ENCODE measurements around the gene PLPP4.

PLPP4 gene

DNA sequence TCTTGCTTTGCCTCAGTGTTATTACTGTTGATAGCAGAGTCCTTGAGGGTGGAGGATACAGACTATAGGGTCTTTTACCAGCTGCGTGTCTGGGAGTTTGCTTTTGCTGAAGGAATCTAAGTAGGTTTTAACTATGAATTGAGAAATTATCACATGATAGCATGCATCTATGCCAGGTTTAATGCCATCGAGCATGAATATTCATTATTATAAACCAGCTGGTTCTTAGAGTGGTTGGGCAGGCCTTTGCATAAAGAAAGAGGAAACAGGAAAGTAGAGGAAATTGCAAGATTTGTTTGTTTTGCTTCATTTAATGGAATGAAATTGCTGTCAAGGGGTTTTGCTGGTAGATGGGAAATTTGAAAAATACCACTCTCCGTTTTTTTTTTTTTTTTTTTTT lies 70.7 kb downstream of the PLPP4 start:
- DNase-seq = no peak

- no peak for DNase-seq
Measured at GRCh38 chr10:120530699-120531098, 73.7 kb downstream of the PLPP4 start.

GRCh38 chr10:120538091-120538490 lies 81.1 kb downstream of the PLPP4 start:
- no peak for DNase-seq

DNA sequence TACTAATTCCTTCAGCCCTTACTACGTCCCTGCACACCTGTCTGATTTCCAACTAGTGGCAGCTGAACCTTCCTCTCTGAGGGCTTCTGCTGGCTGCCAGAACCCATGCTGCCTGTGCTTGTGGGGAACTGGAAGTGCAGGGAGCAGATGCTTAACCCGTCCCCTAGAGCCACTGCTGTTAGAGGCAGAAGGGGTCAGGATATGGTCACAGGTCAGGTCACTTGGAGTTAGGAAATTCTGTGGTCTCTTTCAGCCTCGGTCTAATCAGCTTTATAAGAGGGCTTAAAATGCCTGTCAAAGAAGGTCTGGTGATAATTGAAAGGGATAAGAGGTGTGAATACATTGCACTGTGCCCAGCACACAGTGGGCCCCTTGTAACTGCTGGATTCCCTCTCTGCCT lies 82.0 kb downstream of the PLPP4 start:
- DNase-seq = no peak

DNA sequence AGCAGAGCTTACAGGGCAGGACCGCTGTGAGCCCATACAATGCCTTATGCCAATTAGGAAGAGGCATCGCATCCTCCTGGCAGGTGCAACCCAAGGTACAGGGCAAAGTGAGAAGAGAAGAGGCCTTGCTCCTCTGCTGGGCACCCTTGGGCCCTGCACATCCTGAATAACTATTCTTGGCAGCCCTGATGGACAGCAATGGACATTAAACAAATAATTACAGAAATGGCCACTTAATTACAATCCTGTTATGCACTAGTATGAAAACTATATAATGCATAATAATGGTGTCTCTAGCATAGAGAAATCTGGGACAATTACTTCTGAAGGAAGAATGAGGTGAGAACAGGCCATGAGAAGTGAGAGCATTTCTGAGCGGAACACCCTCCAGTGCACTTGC lies 83.5 kb downstream of the PLPP4 start:
- DNase-seq = no peak

DNA sequence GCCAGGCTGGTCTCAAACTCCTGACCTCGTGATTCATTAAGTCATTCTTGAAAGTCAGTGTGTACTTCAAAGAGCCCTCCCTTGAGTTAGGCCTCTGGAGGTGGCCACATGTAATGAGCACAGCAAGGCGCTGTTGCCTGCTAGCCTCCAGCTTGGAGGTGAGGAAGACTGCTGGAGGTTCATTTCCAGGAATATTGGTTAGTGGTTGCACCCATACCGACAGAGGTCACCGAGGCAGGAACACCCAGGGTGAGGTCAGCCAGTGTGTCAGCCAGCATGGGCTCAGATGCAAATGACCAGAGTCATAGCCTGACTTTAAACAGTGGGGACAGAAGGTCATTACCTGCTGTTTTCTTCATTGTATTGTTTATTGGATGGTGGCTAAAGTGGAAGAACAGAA lies 85.0 kb downstream of the PLPP4 start:
- DNase-seq = no peak

DNA sequence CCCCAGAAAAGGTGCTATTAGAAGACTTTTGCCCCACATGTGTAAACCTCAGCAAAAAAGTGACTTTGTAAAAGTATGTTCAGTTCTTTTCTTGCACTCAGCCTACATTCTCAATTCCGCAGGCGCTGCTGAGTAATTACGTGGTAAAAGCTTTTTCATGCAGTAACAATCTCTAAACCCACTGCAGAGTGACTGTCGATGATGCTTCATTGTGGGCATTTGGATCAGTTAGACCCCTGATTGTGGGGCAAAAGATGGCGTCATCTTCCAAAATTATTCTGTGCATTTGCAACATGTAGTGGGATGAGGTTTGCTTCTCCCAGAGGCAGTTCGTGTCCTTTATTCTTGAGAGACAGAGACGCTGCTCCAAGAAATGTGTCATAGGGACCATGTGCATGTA lies 85.6 kb downstream of the PLPP4 start:
- no peak for DNase-seq

- DNase-seq = no peak
Measured at GRCh38 chr10:120543291-120543690, 86.3 kb downstream of the PLPP4 start.

DNA sequence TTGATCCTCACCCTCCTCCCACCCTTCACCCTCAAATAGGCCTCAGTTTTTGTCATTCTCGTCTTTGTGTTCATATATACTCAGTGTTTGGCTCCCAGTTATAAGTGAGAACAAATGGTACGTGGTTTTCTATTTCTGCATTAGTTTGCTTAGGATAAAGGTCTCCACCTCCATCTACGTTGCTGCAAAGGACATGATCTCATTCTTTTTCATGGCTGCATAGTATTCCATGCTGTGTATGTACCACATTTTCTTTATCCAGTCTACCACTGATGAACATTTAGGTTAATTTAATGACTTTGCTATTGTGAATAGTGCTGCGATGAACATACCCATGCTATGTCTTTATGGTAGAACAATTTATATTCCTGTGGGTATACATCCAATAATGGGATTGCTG lies 91.2 kb downstream of the PLPP4 start:
- no peak for DNase-seq

- DNase-seq = no peak
Measured at GRCh38 chr10:120552262-120552661, 95.2 kb downstream of the PLPP4 start.

- no peak for DNase-seq
Measured at GRCh38 chr10:120553911-120554310, 96.9 kb downstream of the PLPP4 start.

DNA sequence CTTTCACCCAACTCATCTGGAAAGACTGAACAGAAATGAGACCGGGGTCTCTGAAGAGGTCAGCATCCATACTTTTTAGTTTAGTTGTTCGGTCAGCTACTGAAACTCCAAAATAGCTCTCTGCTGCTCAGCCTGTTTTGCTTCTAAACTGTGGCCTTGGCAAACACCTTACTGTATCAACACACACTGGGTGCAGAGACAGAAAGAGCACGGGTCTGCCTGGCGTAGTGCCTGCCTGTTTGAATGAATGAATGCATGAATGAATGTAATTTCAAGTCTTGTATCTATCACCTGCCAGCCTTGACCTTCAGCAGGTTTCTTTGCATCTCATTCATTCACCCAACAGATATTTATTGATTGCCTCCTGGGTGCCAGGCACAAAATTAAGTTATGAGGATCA lies 98.4 kb downstream of the PLPP4 start:
- DNase-seq = no peak

DNA sequence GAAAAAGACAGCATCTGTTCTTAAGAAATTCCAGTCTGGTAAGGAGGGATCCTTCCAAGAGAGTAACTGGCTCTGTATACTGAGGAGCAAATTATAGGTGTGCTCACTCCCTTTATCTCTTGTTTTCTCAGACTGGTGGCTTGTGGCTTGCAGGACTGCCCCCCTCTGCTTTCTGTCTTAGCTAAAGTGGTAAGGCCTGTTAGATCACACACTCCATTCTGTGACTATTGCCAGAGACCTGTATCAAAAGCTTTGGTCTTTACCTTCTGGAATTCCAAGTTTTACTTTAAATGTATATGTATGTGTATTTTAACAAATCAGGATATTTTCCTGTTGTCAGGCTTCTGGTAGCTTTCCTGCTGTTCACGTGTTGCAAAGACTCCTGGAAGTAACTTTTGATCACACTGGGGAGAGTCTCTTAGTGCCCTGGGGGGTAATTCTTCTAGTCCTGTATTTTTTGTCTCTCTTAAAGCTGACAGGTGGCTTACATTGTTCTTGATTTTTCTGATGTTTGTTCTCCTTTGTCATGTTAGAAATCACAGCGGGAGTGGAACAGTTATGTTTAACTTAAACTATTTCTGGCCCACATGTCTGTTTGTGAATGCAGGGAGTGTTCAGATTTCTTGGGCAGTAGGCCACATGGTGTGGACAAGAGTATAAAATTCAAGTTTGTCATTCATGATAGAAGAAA lies 99.0 kb downstream of the PLPP4 start:
- no peak for DNase-seq

DNA sequence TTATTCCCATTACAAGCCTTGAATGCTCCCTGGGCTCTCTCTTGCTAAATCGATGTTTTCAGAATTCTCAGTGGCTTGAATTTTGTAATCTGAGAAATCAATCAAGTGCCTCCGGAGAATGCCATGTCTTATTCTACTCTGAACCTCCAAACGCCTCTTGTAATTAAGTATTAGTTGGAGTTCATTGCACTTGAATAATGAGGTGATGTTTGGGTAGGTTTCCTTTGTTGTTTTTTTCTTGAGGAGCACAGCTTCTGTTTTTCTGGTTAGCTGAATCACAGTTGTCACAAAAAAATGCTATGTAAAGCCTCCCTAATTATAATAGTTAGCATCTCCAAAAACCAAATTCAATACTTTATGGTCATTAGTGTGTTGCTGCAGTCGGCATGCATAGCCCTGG lies 100.3 kb downstream of the PLPP4 start:
- no peak for DNase-seq

DNA sequence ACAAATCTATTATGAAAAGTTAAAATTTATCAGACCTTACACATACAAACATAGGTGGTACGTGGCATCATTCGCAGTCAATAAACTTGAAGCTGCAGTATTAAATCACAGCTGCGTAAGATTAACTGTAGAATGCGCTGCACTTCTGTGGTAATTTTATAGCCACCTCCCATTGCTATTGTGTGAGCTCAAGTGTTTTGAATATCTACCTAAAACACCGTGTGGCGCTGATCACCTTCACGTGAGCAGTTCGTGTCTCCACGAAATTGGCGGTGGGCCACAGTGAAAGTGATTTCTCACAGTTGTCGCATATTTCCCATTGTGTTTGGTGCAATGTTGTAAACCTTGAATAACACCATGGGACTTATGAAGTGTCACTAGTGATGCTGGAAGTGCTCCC lies 102.8 kb downstream of the PLPP4 start:
- no peak for DNase-seq

DNA sequence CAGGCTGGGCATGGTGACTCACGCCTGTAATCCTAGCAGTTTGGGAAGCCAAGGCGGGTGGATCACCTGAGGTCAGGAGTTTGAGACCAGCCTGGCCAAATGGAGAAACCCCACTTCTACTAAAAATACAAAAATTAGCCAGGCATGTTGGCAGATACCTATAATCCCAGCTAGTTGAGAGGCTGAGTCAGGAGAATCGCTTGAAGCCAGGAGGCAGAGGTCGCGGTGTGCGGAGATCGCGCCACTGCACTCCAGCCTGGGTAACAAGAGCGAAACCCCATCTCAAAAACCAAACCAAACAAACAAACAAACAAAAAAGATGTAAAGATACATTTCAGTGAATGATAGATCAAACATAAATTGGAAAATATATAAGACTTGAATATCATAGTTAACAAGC lies 105.9 kb downstream of the PLPP4 start:
- no peak for DNase-seq

DNA sequence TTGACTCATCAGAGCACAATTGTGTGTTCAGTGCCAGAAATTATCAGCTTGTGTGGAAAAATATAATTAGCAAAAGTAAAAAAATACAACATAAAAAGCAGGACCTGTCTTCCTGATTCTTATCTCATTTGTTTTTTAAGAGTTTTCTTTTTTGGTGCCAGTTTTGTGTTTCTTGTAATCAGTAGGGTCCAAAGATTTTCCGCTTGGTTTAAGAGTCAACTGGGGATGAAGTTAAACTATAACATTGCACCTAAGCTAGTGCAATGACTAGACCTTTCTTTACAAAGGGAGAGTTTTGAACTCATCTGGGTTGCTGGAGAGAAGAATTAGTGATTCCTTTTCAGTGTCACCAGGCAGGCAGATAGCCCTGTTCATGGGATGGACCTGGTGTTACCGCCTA lies 113.4 kb downstream of the PLPP4 start:
- no peak for DNase-seq

DNA sequence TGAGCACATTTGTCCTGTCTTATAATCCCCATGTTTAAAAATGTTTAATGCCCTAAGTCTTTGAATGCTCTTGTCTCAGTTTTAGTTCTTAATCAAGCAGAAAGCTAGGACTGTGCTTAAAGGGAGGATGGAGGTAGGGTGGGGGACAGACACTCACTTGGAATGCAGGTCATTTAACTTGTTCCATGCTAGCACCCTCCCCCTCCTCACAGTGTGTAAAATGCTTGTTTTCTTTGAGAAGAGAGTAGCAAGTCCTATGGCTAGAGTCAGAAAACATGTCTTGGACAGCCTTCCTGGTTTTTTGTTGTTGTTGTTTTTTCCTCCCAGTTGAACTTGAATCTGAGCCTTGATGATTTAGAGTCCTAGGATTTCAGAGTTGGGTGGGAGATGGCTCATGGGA lies 114.2 kb downstream of the PLPP4 start:
- no peak for DNase-seq

DNA sequence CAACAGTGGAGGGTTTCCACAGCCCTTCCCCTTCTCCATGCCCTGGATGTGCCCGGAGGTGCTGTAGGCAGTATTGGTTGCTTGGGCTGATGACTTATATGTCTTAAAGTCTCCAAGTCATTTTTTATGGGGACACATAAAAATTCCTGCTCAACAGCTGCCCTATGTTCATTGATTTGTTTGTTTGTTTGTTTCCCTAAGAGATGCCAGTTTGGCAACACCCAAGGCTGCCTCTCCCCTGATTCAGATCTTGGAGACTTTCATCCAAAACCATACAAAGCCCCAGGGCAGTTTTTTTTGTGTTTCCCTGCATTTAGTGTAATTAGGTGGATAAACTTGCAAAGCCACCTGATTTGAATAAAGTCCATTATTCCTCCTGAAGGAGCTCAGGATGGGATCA lies 115.3 kb downstream of the PLPP4 start:
- DNase-seq = no peak

GRCh38 chr10:120573355-120573754 lies 116.3 kb downstream of the PLPP4 start:
- no peak for DNase-seq

- no peak for DNase-seq
Measured at GRCh38 chr10:120574981-120575380, 118.0 kb downstream of the PLPP4 start.

DNA sequence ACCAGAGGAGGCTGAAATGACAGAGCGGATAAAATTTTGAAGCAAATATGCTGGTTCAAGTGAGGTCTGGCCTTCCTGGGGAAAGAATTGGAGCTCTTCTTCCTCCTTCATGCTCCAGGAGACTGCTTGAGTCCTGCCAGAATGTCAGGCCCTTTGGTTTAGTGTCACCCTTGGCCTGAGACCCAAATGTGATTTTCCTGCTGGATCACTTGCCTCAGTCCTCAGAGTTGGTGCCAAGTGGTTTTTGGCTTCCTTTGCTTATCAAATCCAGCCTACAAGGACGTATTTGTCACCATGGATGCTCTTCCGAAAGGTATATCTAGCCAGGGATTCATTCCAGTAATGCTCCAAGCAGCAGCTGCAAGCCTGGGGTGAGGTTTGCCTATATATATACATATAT lies 118.4 kb downstream of the PLPP4 start:
- DNase-seq = no peak

GRCh38 chr10:120578134-120578533 lies 121.1 kb downstream of the PLPP4 start:
- no peak for DNase-seq

DNA sequence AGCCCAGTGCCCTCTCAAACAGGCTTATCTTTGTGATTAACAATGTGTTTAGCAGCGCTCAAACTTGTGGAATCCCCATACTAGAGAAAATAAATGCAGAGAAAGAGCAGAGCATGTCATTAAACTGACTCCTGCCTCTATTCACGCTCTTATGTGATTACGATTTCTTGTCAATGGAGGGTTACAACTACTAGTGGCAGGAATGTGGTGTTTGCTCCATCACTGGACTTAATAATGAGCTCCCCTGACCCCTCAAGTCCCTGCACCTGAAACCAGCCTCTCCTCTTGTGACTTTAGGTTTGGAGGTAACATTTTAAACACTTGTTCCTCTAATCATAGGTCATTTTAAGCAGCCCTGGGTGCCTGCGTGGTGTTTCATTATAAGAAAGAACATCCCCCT lies 121.9 kb downstream of the PLPP4 start:
- no peak for DNase-seq
